ENCODE measurements around the gene CCNQ.

GRCh38 chrX:153642655-153643430 is 43.9 kb upstream of the CCNQ start:
- TF ChIP-seq CTCF (IDR thresholded peaks at IDR 0.05; ENCODE audit: low read depth, low read length) (no peak), MAX (IDR thresholded peaks at IDR 0.05; ENCODE audit: low read depth, low read length) (no peak)

Data from NB4 (cell line).